LNCAP (cell line): ENCODE data around the gene LMF2.

Source experiments
- CTCF ChIP-seq: fragments of 450-650 bp; IDR thresholded peaks from 2 replicates; pipeline ENCODE4 v1.5.1; 2017; ENCODE audit warnings: mild to moderate bottlenecking

The LMF2 gene

GRCh38 chr22:50482107-50483074 is 25.1 kb downstream of the LMF2 start:
- TF ChIP-seq CTCF: no peak

GRCh38 chr22:50481440-50482106 is 25.9 kb downstream of the LMF2 start, which contains the start of gene ADM2:
ADM2 (plus strand) TSS chr22:50481543; CDS start chr22:50481848, 305 bp downstream.
- TF ChIP-seq CTCF: no peak

GRCh38 chr22:50481045-50481439 is 26.5 kb downstream of the LMF2 start:
- no peak for TF ChIP-seq CTCF

- no peak for TF ChIP-seq CTCF
Observed at GRCh38 chr22:50479721-50480120, 27.8 kb downstream of the LMF2 start.

- no peak for TF ChIP-seq CTCF
Observed at GRCh38 chr22:50477923-50478322, 29.6 kb downstream of the LMF2 start.

GRCh38 chr22:50476868-50477267 is 30.6 kb downstream of the LMF2 start:
- TF ChIP-seq CTCF: no peak

GRCh38 chr22:50475652-50476002 is 31.9 kb downstream of the LMF2 start:
- TF ChIP-seq CTCF: no peak
